Calu3 (cell line): ENCODE results near the gene RETREG1. TPM values are rescaled to one million over a fixed set of nuclear protein-coding genes. Genes with fewer than 3 reads are reported as not detected.
A peak's percentile ranks its signal among the peaks of the same experiment; 100 is the strongest.

Source experiments
- BruUV-seq: library from RNA; stranded (reverse); fragments of 400-500 nt; replicated peaks from 2 replicates; lab custom pipeline; 2021; lab: Mats Ljungman, UMichigan
- CTCF ChIA-PET: fragments of 300-600 bp; sonication (Branson Sonifier 250); formaldehyde crosslinking; loops from one replicate; lab custom pipeline; 2022; ENCODE audit warnings: antibody characterized with exemption; lab: Charles Lee
- DNase-seq: peaks from one replicate; pipeline ENCODE4 v3.0.0; 2022
- H3K27ac Mint-ChIP-seq: one replicate; pipeline ENCODE4 v1.8.0; 2022; ENCODE audit warnings: mixed read lengths; ENCODE audit not compliant: unreplicated experiment
- H3K27me3 Mint-ChIP-seq: one replicate; pipeline ENCODE4 v1.8.0; 2022; ENCODE audit warnings: mixed read lengths; ENCODE audit not compliant: unreplicated experiment
- H3K36me3 Mint-ChIP-seq: one replicate; pipeline ENCODE4 v1.8.0; 2022; ENCODE audit warnings: mild to moderate bottlenecking, moderate library complexity, mixed read lengths; ENCODE audit not compliant: insufficient read depth, unreplicated experiment
- H3K4me1 Mint-ChIP-seq: one replicate; pipeline ENCODE4 v1.8.0; 2022; ENCODE audit warnings: mild to moderate bottlenecking, low read depth, mixed read lengths; ENCODE audit not compliant: unreplicated experiment
- H3K4me3 Mint-ChIP-seq: one replicate; pipeline ENCODE4 v1.8.0; 2022; ENCODE audit warnings: mild to moderate bottlenecking, low read depth, moderate library complexity, mixed read lengths; ENCODE audit not compliant: unreplicated experiment
- H3K9me3 Mint-ChIP-seq: one replicate; pipeline ENCODE4 v1.8.0; 2022; ENCODE audit warnings: low read depth, mixed read lengths; ENCODE audit not compliant: unreplicated experiment
- intact Hi-C: fragments of 100-400 bp; cut with micrococcal nuclease; formaldehyde crosslinking; loops from one replicate; pipeline ENCODE4 v1.10.0; 2022; ENCODE audit not compliant: unreplicated experiment
- total RNA-seq: library from RNA; stranded (reverse); gene quantifications from 2 replicates; pipeline ENCODE4 v1.2.3, GENCODE V29; 2022
- TF ChIP-seq, protein P1 (sequence below): fragments of 200-600 bp; IDR thresholded peaks from one replicate; pipeline ENCODE4 v1.8.0; 2022; ENCODE audit warnings: antibody characterized with exemption; ENCODE audit not compliant: unreplicated experiment

RETREG1 gene
- total RNA-seq, 1 experiment from 2014 or later = 12.0 TPM

DNA sequence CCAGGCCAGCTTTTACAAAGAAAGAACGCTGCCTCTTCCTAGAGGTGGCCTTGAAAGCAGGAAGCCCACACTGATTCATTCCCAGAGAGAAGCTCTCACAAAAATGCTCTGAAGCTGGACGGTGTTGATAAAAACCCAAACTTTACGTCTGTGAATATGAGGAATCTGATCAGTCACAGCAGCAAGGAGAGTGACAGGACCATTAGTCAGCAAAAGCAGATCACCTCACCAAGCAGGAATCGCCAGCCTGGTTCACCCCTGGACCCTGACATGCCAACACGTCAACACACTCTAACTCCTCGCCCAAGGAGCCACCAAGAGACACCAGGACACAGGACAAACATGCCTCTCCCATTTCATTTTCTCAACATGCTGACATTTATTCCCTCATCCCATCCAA is 80.6 kb downstream of the RETREG1 start:
- H3K27ac Mint-ChIP-seq = peak overlapping the region; percentile 39
- H3K27me3 Mint-ChIP-seq = no peaks in the 10 kb centered on the region
- CTCF ChIA-PET = no interaction called here
- no peaks in the 10 kb centered on the region for H3K9me3 Mint-ChIP-seq
- intact Hi-C loops = no loop called here
- no peaks in the 10 kb centered on the region for H3K36me3 Mint-ChIP-seq
- H3K4me1 Mint-ChIP-seq = peaks cover 35% of the 10 kb centered on the region
- BruUV-seq = no TSS peak
- DNase-seq = peak; percentile 47
- TF ChIP-seq, protein P1, sequence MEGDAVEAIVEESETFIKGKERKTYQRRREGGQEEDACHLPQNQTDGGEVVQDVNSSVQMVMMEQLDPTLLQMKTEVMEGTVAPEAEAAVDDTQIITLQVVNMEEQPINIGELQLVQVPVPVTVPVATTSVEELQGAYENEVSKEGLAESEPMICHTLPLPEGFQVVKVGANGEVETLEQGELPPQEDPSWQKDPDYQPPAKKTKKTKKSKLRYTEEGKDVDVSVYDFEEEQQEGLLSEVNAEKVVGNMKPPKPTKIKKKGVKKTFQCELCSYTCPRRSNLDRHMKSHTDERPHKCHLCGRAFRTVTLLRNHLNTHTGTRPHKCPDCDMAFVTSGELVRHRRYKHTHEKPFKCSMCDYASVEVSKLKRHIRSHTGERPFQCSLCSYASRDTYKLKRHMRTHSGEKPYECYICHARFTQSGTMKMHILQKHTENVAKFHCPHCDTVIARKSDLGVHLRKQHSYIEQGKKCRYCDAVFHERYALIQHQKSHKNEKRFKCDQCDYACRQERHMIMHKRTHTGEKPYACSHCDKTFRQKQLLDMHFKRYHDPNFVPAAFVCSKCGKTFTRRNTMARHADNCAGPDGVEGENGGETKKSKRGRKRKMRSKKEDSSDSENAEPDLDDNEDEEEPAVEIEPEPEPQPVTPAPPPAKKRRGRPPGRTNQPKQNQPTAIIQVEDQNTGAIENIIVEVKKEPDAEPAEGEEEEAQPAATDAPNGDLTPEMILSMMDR = no peak
- no peak overlapping the region for H3K4me3 Mint-ChIP-seq

DNA sequence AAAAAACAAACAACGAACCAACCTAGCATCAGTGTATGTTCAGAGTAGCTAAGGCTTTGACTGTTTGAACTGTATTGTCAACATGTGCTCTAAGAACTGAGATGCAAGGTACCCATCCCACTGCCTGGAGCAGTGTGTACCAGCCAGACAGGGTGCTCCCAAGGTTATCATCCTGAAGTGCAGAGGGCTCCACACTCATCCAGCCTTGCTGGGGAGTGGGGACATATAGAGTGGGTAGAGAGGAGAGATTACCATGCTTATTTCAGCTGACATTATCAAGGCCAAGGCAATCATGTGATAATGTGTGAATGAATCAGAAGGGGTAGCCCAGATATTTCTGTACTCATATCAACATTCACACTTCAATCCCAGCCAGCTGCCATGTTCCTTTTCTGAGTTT is 82.5 kb downstream of the RETREG1 start:
- peaks cover 24% of the 10 kb centered on the region for H3K4me1 Mint-ChIP-seq
- H3K27ac Mint-ChIP-seq = no peak overlapping the region
- H3K27me3 Mint-ChIP-seq = no peaks in the 10 kb centered on the region
- no peak overlapping the region for H3K4me3 Mint-ChIP-seq
- intact Hi-C loops = no loop called here
- CTCF ChIA-PET = interaction anchor here (1.5 kb wide), 1 partner anchor 11 kb away, joined by 4 read pairs; no protein-coding TSS in a partner anchor
- BruUV-seq = no TSS peak
- DNase-seq = no peak
- TF ChIP-seq, protein P1 = no peak
- H3K36me3 Mint-ChIP-seq = no peaks in the 10 kb centered on the region
- no peaks in the 10 kb centered on the region for H3K9me3 Mint-ChIP-seq

DNA sequence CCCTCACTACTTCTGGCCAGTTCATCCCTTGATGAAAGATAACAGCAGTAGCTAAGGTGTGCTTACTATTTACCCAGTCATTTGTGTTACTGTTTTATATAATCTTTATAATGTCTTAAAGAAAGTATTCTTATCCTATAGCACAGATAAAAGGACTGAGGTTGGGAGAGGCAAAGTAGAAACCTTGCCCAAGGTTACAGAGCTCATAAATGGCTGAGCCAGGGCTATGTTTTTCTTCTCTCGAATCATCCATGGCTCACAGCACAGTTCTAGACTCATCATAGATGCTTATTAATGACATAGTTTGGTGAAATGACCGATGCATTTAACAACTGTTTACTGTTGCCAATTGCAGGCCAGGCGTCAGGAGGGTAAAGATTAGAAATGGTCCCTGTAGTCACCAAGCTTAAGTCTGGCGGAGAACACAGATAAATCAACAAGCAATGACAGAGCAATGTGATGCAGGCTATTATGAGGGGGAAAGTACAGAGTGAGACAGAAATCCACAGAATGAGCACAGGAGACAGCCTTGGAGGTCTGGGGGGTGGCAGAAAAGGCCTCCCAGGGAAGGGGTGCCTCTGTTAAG is 85.6 kb downstream of the RETREG1 start:
- Mint-ChIP-seq H3K4me1 (peaks cover 12% of the 10 kb centered on the region), H3K27me3 (no peaks in the 10 kb centered on the region), H3K27ac (no peak overlapping the region), H3K4me3 (no peak overlapping the region), H3K9me3 (no peaks in the 10 kb centered on the region), H3K36me3 (no peaks in the 10 kb centered on the region)
- TF ChIP-seq, protein P1 = no peak
- CTCF ChIA-PET = interaction anchor here (0.6 kb wide), 1 partner anchor 428 kb away, joined by 5 read pairs; no protein-coding TSS in a partner anchor
- no TSS peak for BruUV-seq
- intact Hi-C loops = no loop called here
- DNase-seq = no peak

DNA sequence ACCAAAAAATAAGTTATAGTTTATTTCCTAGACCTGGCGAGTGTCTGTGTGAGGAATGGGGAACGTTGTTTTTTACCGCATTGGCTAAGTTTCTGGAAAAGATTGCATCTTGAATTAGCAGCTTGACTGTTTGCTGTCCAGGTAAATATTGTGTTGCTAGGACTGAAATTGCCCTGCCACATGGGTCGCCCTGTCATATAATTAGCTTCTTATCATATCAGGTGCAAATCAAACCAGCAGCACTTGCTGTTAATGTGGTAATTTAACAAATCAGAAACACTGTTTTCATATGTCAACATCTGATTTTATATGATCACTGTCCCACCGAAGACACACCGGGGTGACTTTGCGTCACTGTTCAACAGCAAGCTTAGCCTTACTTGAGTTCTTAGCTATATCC is 87.5 kb downstream of the RETREG1 start:
- no peaks in the 10 kb centered on the region for H3K36me3 Mint-ChIP-seq
- peaks cover 19% of the 10 kb centered on the region for H3K4me1 Mint-ChIP-seq
- no peaks in the 10 kb centered on the region for H3K9me3 Mint-ChIP-seq
- CTCF ChIA-PET = no interaction called here
- intact Hi-C loops = no loop called here
- TF ChIP-seq, protein P1 = no peak
- H3K4me3 Mint-ChIP-seq = no peak overlapping the region
- no TSS peak for BruUV-seq
- no peaks in the 10 kb centered on the region for H3K27me3 Mint-ChIP-seq
- H3K27ac Mint-ChIP-seq = no peak overlapping the region
- no peak for DNase-seq
